Body of pancreas (tissue), 4 donors: ENCODE results near the gene CTLA4. TPM values are rescaled to one million over a fixed set of nuclear protein-coding genes. Genes with fewer than 3 reads are reported as not detected.

Experiments
- ATAC-seq: fragments of 150-250 bp; one replicate; pipeline ENCODE4 v1.9.1; 2016
- DNase-seq, 4 donors: peaks; one replicate each; pipeline ENCODE4 v3.0.0-alpha.2; 2019
- H3K27ac ChIP-seq, 4 donors: fragments of 200-600 bp; sonication (generic); 1 replicate in 3 of 4; 2 replicates in 1 of 4; pipeline versions ENCODE4 v1.5.1 to v1.6.1; 2016 to 2019; ENCODE audit warnings: mild to moderate bottlenecking in 1 of 4, mixed read lengths in 1 of 4, moderate library complexity in 1 of 4
- H3K27me3 ChIP-seq, 2 donors: fragments of 200-600 bp; sonication (generic); one replicate each; pipeline ENCODE4 v1.6.0; 2016; ENCODE audit warnings: mild to moderate bottlenecking in 1 of 2
- H3K36me3 ChIP-seq, 2 donors: fragments of 200-600 bp; sonication (generic); replicated peaks in 1 of 2; 2 replicates each; pipeline ENCODE4 v1.5.1; 2016; ENCODE audit warnings: low read depth in 2 of 2; ENCODE audit not compliant: insufficient read depth in 1 of 2
- H3K4me1 ChIP-seq: fragments of 200-600 bp; sonication (generic); one replicate; pipeline ENCODE4 v1.6.0; 2016
- H3K4me3 ChIP-seq, 2 donors: fragments of 200-600 bp; sonication (generic); 1 replicate in 1 of 2; 2 replicates in 1 of 2; pipeline ENCODE4 v1.5.1; 2016 to 2019
- H3K9me3 ChIP-seq, 3 donors: fragments of 200-600 bp; sonication (generic); 1 replicate in 2 of 3; 2 replicates in 1 of 3; pipeline ENCODE4 v1.5.1; 2016
- POLR2A ChIP-seq, 3 donors: fragments of 450-650 bp; IDR thresholded peaks; one replicate each; pipeline ENCODE4 v1.6.1; 2016; ENCODE audit warnings: antibody characterized with exemption in 3 of 3, mild to moderate bottlenecking in 2 of 3
- WGBS, 2 donors: methylation state at CpG; one replicate each; pipeline ENCODE4 v1.1.5; 2017; 5-methylcytosine and 5-hydroxymethylcytosine counted together
- intact Hi-C: fragments of 100-400 bp; cut with DNase I; formaldehyde crosslinking; loops from one replicate; pipeline ENCODE4 v1.15.1; 2023
- total RNA-seq, 2 donors: library from RNA; depleted of rRNA; stranded (reverse); fragments of >200 nt; gene quantifications; one replicate each; pipeline ENCODE4 v1.1.0, GENCODE V29; 2016
- TF ChIP-seq, protein P1 (sequence below), 7 experiments: fragments of 450-650 bp in 4 of 7; fragments of 200-600 bp in 3 of 7; sonication (generic) in 3 of 7; IDR thresholded peaks; one replicate each; pipeline ENCODE4 v1.5.1; 2016 to 2019; ENCODE audit warnings: antibody characterized with exemption in 7 of 7

The CTLA4 gene
- total RNA-seq, 2 donors from 2014 or later = not detected

DNA sequence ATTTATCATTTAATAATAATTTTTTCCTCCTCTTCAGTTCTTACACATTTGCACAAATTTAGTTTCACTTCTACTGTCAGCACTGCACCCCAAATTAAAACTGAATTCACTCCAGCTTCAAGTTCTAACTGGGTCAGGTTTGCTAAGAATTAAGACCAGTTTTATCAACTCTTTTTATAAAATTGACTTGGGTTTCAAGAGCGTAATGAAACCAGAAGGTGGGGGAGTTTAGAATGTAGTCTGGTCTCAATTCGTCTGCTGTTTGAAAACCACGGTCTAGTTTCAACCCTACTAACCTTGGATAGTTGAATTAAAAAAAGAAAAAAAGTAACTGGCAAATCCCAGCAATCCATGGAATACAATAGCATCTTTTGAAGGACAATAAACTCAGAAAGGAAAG, 14.3 kb upstream of the CTLA4 start:
- no peak for DNase-seq
- H3K9me3 ChIP-seq = no peaks in the 10 kb centered on the region
- ATAC-seq = no peak
- H3K27ac ChIP-seq = no peak overlapping the region
- no peak for TF ChIP-seq POLR2A (IDR thresholded peaks at IDR 0.05)
- TF ChIP-seq, protein P1, sequence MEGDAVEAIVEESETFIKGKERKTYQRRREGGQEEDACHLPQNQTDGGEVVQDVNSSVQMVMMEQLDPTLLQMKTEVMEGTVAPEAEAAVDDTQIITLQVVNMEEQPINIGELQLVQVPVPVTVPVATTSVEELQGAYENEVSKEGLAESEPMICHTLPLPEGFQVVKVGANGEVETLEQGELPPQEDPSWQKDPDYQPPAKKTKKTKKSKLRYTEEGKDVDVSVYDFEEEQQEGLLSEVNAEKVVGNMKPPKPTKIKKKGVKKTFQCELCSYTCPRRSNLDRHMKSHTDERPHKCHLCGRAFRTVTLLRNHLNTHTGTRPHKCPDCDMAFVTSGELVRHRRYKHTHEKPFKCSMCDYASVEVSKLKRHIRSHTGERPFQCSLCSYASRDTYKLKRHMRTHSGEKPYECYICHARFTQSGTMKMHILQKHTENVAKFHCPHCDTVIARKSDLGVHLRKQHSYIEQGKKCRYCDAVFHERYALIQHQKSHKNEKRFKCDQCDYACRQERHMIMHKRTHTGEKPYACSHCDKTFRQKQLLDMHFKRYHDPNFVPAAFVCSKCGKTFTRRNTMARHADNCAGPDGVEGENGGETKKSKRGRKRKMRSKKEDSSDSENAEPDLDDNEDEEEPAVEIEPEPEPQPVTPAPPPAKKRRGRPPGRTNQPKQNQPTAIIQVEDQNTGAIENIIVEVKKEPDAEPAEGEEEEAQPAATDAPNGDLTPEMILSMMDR (IDR thresholded peaks at IDR 0.05) = no peak
- no peaks in the 10 kb centered on the region for H3K4me1 ChIP-seq
- no peak overlapping the region for H3K4me3 ChIP-seq
- H3K36me3 ChIP-seq = no peaks in the 10 kb centered on the region
- H3K27me3 ChIP-seq = no peaks in the 10 kb centered on the region
- 65 to 75% methylated on average over 3 of the region's 3 CpGs for WGBS, 2 donors
- intact Hi-C loops = no loop called here

DNA sequence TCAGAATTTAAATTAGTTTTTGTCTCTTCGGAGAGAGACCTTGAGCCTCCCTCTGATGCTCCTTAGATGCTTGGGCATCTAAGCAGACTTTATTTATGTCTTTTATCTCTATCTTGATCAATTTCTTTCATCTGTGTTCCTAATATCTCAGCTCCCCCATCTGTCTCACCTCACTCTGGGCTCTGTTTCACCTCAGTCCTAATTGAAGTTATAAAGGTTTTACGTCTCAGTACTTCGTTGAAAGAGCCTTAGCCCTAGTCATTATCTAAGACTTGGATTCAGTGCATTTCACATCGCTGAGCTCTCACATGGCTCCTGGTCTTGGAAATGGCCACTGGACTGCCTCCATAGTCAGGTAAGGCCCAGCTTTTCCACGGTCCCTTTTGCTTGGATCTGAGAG, 13.8 kb upstream of the CTLA4 start:
- Histone ChIP-seq H3K4me1 (no peaks in the 10 kb centered on the region), H3K4me3 (no peak overlapping the region), H3K27me3 (no peaks in the 10 kb centered on the region), H3K36me3 (no peaks in the 10 kb centered on the region), H3K9me3 (no peaks in the 10 kb centered on the region), H3K27ac (no peak overlapping the region)
- DNase-seq = no peak
- WGBS, 2 donors = 83 to 85% methylated on average over 5 of the region's 5 CpGs
- ATAC-seq = no peak
- no peak for TF ChIP-seq POLR2A (IDR thresholded peaks at IDR 0.05)
- TF ChIP-seq, protein P1 (IDR thresholded peaks at IDR 0.05) = no peak
- intact Hi-C loops = no loop called here

DNA sequence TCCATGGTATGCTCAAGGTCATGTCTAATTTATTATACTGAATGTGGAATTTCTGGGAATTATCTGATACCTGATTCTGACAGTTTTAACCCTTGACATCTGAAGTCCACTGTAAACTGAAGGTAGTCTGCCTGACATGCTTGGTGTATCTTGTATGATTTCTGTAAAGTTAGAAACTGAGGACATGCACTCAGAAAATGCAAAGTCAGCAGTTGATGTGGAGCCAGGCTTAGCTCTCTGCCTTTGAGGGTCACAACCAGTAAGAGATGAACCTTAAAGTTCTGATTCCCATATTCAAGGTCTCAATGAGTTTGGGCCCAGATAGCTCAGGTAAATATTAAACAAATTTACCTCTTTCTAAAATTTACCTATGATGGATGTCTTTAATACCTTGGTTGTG, 12.3 kb upstream of the CTLA4 start:
- no peak for DNase-seq
- TF ChIP-seq, protein P1 (IDR thresholded peaks at IDR 0.05) = no peak
- no peak for TF ChIP-seq POLR2A (IDR thresholded peaks at IDR 0.05)
- Histone ChIP-seq H3K36me3 (no peaks in the 10 kb centered on the region), H3K27me3 (no peaks in the 10 kb centered on the region), H3K4me3 (no peak overlapping the region), H3K27ac (no peak overlapping the region), H3K9me3 (no peaks in the 10 kb centered on the region), H3K4me1 (no peaks in the 10 kb centered on the region)
- no peak for ATAC-seq
- intact Hi-C loops = no loop called here

DNA sequence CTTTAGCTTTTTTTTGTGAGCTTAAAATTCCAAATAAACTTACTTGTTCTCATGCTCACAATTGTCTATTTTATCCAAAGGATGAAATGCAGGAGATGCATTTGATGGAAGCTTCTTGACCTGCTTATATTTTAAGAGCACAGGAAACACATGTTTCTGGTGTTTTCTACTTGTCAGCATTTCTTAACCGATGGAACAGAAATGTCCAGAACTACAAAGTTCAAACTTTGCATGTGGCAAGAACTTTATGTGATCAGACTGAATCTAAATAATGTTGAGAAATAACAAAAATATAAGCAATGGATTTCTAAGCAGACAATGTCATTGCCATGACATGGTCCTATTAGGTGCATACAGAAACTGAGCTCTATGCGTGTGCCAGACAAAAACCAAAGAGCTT, 9.9 kb upstream of the CTLA4 start:
- Histone ChIP-seq H3K27me3 (no peaks in the 10 kb centered on the region), H3K4me1 (no peaks in the 10 kb centered on the region), H3K36me3 (no peaks in the 10 kb centered on the region), H3K27ac (no peak overlapping the region), H3K4me3 (no peak overlapping the region), H3K9me3 (no peaks in the 10 kb centered on the region)
- ATAC-seq = no peak
- intact Hi-C loops = no loop called here
- no peak for DNase-seq
- TF ChIP-seq POLR2A (IDR thresholded peaks at IDR 0.05) = no peak
- TF ChIP-seq, protein P1 (IDR thresholded peaks at IDR 0.05) = no peak
- 66 to 87% methylated on average over 2 of the region's 2 CpGs for WGBS, 2 donors

DNA sequence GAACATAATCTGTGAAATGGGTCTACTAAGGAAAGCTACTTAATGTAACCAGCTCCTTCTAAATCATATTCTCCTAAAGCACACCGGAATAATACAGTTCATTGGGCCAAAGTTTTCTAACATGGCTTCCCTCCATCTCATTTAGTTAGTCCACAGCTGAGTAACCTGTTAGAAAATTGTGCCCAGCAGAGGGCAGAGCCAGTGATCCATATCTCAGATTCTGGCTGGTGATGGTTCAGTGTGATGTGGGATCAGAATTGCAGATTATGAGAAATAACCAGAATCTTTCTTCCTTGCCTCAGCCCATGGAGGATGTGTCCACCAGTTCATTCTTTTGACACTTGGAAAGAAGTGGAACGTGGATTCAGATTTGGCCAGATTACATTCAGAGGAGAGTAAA, 9.4 kb upstream of the CTLA4 start:
- Histone ChIP-seq H3K4me1 (no peaks in the 10 kb centered on the region), H3K36me3 (no peaks in the 10 kb centered on the region), H3K27me3 (no peaks in the 10 kb centered on the region), H3K4me3 (no peak overlapping the region), H3K9me3 (no peaks in the 10 kb centered on the region), H3K27ac (no peak overlapping the region)
- TF ChIP-seq, protein P1 (IDR thresholded peaks at IDR 0.05) = no peak
- no peak for TF ChIP-seq POLR2A (IDR thresholded peaks at IDR 0.05)
- intact Hi-C loops = no loop called here
- 76 to 94% methylated on average over 2 of the region's 2 CpGs for WGBS, 2 donors
- DNase-seq (no peak), ATAC-seq (no peak)
